ENCODE data around the gene TSNAX.

TSNAX gene

GRCh38 chr1:231554969-231555368 lies 26.5 kb downstream of the TSNAX start:
- TF ChIP-seq CTCF (IDR thresholded peaks at IDR 0.05; ENCODE audit: insufficient read depth, low read length, missing control alignments) = no peak
- POLR2A ChIA-PET = no interaction called here

DNA sequence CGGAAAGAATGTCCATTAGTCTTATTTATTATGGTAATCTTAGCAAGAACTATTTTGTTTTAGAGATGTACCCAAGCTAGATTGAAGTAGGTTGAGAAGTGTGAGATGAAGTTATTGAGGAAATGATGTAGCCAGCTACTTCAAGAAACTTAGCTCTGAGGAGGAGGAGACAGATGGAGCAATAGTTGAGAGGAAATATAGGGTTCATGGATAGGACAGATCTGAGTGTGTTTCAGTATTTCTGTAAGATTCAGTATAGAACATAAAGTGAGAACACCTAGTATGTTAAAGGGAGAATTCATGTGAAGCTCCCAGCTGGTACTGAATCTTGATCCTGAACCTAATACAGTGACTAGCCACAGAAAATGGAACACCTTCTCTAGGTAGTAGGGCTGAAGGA lies 28.9 kb downstream of the TSNAX start:
- DNase-seq (ENCODE audit: low read depth, low spot score) = no peak
- TF ChIP-seq CTCF (IDR thresholded peaks at IDR 0.05; ENCODE audit: insufficient read depth, low read length, missing control alignments) = no peak
- CTCF ChIA-PET = interaction anchor here (0.8 to 1.4 kb wide), 2 partner anchors 11 to 46 kb away, joined by 3 read pairs; no protein-coding TSS in a partner anchor
- POLR2A ChIA-PET = interaction anchor here (0.9 kb wide), 1 partner anchor 19 kb away, joined by 3 read pairs; no protein-coding TSS in a partner anchor
- no peak overlapping the region for H3K4me3 ChIP-seq (ENCODE audit: low read depth, low read length)

More at GRCh38 chr1:231554969-231555368, 26.5 kb downstream of the TSNAX start:
- no peak for DNase-seq (ENCODE audit: low read depth, low spot score)
- H3K4me3 ChIP-seq (ENCODE audit: low read depth, low read length) = no peak overlapping the region
- CTCF ChIA-PET = interaction anchor here (1.2 kb wide), 1 partner anchor 8 kb away, joined by 4 read pairs; no protein-coding TSS in a partner anchor

GRCh38 chr1:231557898-231558707 lies 29.6 kb downstream of the TSNAX start:
- ChIA-PET CTCF (interaction anchor here (0.7 to 1.4 kb wide), 7 partner anchors 10 to 243 kb away, joined by 3 to 4 read pairs (median 3); no protein-coding TSS in a partner anchor), POLR2A (interaction anchor here (0.9 kb wide), 1 partner anchor 20 kb away, joined by 3 read pairs; no protein-coding TSS in a partner anchor)
- no peak for TF ChIP-seq CTCF (IDR thresholded peaks at IDR 0.05; ENCODE audit: insufficient read depth, low read length, missing control alignments)
- H3K4me3 ChIP-seq (ENCODE audit: low read depth, low read length) = no peak overlapping the region
- no peak for DNase-seq (ENCODE audit: low read depth, low spot score)

GRCh38 chr1:231558708-231559185 lies 30.3 kb downstream of the TSNAX start:
- no peak overlapping the region for H3K4me3 ChIP-seq (ENCODE audit: low read depth, low read length)
- ChIA-PET CTCF (interaction anchor here (0.7 to 1.3 kb wide), 6 partner anchors 10 to 244 kb away, joined by 3 to 4 read pairs (median 3); no protein-coding TSS in a partner anchor), POLR2A (no interaction called here)
- no peak for TF ChIP-seq CTCF (IDR thresholded peaks at IDR 0.05; ENCODE audit: insufficient read depth, low read length, missing control alignments)
- no peak for DNase-seq (ENCODE audit: low read depth, low spot score)

DNA sequence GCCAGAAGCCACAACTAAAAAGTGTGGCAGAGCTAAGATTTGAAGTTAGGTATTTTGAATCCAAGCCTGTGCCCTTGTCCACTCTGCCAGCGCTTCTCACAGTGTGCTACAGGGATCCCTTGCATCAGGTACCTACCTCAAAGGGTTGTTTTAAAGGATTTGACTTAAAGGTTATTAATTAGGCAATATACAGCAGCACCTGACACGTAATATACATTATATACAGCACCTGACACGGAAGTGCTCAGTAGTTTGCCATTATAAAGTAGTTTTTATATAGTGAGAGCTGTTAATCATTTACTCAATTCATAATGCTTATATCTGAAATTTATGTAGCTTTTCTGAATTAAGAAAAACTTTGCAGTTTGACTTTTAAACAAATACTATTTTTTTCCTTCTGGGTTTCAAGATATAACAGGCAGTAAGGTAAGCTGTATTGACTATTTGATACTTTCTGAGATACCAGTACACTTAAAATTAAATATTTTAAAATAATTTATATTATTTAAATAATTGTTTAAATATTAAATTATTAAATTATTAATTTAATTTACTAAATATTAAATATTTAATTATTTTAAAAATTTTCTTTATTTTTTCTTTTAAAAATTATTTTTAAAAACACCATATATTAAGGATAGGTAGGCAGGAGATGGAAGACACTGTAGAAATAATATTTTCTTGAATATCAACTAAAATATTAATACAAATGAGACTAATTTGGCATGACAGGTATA lies 33.3 kb downstream of the TSNAX start:
- DNase-seq (ENCODE audit: low read depth, low spot score) = no peak
- H3K4me3 ChIP-seq (ENCODE audit: low read depth, low read length) = no peak overlapping the region
- POLR2A ChIA-PET = no interaction called here
- TF ChIP-seq CTCF (IDR thresholded peaks at IDR 0.05; ENCODE audit: insufficient read depth, low read length, missing control alignments) = no peak
- CTCF ChIA-PET = interaction anchor here (0.7 to 1.7 kb wide), 2 partner anchors 12 to 43 kb away, joined by 3 read pairs; no protein-coding TSS in a partner anchor
